Parathyroid adenoma (tissue), 2 donors: ENCODE data around the gene PRDM1.

Experiments
- H2AFZ ChIP-seq: fragments of 300-600 bp; sonication (generic); one replicate; pipeline ENCODE4 v1.7.0; 2017; ENCODE audit warnings: antibody characterized with exemption, mild to moderate bottlenecking
- H3K27ac ChIP-seq: fragments of 300-600 bp; sonication (generic); one replicate; pipeline ENCODE4 v1.7.0; 2017
- H3K27me3 ChIP-seq: fragments of 300-600 bp; sonication (generic); one replicate; pipeline ENCODE4 v1.7.0; 2017; ENCODE audit warnings: low read length; ENCODE audit not compliant: control insufficient read depth, insufficient read depth
- H3K36me3 ChIP-seq: fragments of 300-600 bp; sonication (generic); one replicate; pipeline ENCODE4 v1.7.0; 2017; ENCODE audit warnings: low read length; ENCODE audit not compliant: control insufficient read depth, insufficient read depth
- H3K4me1 ChIP-seq: fragments of 300-600 bp; sonication (generic); one replicate; pipeline ENCODE4 v1.7.0; 2017; ENCODE audit warnings: control low read depth
- H3K4me2 ChIP-seq: fragments of 300-600 bp; sonication (generic); one replicate; pipeline ENCODE4 v1.7.0; 2017; ENCODE audit warnings: low read length
- H3K4me3 ChIP-seq: fragments of 300-600 bp; sonication (generic); one replicate; pipeline ENCODE4 v1.7.0; 2017; ENCODE audit warnings: low read depth, low read length
- H3K79me2 ChIP-seq: fragments of 300-600 bp; sonication (generic); one replicate; pipeline ENCODE4 v1.7.0; 2017; ENCODE audit warnings: control low read depth
- H3K9ac ChIP-seq: fragments of 300-600 bp; sonication (generic); one replicate; pipeline ENCODE4 v1.7.0; 2017; ENCODE audit warnings: mild to moderate bottlenecking
- H3K9me3 ChIP-seq: fragments of 300-600 bp; sonication (generic); one replicate; pipeline ENCODE4 v1.7.0; 2017; ENCODE audit warnings: low read length; ENCODE audit not compliant: control insufficient read depth
- TF ChIP-seq, protein P1 (sequence below): fragments of 300-600 bp; sonication (generic); IDR thresholded peaks from one replicate; pipeline ENCODE4 v1.7.0; 2017; ENCODE audit warnings: antibody characterized with exemption, mild to moderate bottlenecking
- donor health status: primary hyperparathyroidism.

The PRDM1 gene

DNA sequence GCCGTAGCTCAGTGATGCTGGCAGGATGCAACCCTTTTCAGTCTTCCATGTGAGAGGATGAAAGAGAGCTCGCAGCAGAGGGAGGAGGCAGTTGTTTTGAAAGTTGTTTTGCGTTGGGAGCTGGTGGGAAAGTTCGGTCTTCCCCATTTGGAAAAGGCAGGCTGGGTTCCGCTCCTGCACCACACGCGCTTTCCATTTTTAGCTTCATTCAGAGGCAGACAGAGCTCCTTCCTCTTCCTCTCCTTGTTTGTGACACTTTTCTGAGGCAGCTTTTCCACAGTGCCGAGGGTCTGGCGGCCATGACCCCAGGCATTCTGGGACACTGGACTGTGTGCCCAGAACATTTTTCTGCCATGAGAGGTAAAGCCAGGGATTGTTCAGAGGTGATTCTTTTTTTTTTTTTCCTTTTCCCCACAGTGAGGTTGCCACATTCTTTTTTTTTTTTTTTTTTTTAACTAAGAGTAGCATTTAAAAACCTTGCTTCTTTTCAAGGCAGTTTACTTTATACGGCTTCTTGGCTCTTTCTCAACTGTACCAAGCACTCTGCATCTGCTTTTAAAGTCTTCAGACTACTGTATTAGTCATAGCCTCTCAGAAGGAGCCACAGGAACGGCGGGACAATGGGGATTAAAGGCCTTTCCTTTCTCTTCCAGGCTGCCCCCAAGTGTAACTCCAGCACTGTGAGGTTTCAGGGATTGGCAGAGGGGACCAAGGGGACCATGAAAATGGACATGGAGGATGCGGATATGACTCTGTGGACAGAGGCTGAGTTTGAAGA is 1.6 kb downstream of the PRDM1 start:
- no peak overlapping the region for H2AFZ ChIP-seq
- no peaks in the 10 kb centered on the region for H3K9me3 ChIP-seq
- H3K79me2 ChIP-seq, result no peaks in the 10 kb centered on the region
- TF ChIP-seq, protein P1, sequence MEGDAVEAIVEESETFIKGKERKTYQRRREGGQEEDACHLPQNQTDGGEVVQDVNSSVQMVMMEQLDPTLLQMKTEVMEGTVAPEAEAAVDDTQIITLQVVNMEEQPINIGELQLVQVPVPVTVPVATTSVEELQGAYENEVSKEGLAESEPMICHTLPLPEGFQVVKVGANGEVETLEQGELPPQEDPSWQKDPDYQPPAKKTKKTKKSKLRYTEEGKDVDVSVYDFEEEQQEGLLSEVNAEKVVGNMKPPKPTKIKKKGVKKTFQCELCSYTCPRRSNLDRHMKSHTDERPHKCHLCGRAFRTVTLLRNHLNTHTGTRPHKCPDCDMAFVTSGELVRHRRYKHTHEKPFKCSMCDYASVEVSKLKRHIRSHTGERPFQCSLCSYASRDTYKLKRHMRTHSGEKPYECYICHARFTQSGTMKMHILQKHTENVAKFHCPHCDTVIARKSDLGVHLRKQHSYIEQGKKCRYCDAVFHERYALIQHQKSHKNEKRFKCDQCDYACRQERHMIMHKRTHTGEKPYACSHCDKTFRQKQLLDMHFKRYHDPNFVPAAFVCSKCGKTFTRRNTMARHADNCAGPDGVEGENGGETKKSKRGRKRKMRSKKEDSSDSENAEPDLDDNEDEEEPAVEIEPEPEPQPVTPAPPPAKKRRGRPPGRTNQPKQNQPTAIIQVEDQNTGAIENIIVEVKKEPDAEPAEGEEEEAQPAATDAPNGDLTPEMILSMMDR, result no peak
- no peaks in the 10 kb centered on the region for H3K36me3 ChIP-seq
- H3K9ac ChIP-seq, result no peak overlapping the region
- peak overlapping the region; percentile 40 for H3K27ac ChIP-seq
- peak overlapping the region; percentile 42 for H3K4me3 ChIP-seq
- H3K4me1 ChIP-seq, result peaks cover 4% of the 10 kb centered on the region
- H3K27me3 ChIP-seq, result no peaks in the 10 kb centered on the region
- H3K4me2 ChIP-seq, result peak overlapping the region; percentile 24

DNA sequence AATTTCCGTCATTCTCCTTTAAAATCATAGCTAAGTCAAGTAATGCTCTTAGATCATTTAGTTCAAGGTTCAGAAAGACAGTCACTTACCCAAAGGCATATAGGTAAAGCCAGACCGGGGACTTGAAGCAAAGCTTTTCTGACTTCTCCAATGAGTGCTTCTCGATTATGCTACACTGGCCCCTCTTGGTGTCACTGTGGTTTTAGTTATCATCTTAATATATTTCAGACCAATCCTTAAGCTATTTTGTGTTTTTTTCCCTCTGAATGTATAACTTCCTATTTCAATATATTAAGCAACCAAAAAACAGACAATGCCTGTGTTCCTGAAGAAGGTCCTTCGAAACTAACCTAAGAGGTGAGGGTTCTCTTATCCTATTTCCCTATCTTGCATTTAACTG is 3.9 kb downstream of the PRDM1 start:
- H3K4me1 ChIP-seq, result peaks cover 4% of the 10 kb centered on the region
- no peaks in the 10 kb centered on the region for H3K36me3 ChIP-seq
- no peaks in the 10 kb centered on the region for H3K9me3 ChIP-seq
- peak overlapping the region; percentile 9 for H3K4me2 ChIP-seq
- TF ChIP-seq, protein P1, result no peak
- no peak overlapping the region for H2AFZ ChIP-seq
- H3K4me3 ChIP-seq, result peak overlapping the region; percentile 36
- no peaks in the 10 kb centered on the region for H3K79me2 ChIP-seq
- H3K9ac ChIP-seq, result no peak overlapping the region
- peak overlapping the region; percentile 33 for H3K27ac ChIP-seq
- no peaks in the 10 kb centered on the region for H3K27me3 ChIP-seq

DNA sequence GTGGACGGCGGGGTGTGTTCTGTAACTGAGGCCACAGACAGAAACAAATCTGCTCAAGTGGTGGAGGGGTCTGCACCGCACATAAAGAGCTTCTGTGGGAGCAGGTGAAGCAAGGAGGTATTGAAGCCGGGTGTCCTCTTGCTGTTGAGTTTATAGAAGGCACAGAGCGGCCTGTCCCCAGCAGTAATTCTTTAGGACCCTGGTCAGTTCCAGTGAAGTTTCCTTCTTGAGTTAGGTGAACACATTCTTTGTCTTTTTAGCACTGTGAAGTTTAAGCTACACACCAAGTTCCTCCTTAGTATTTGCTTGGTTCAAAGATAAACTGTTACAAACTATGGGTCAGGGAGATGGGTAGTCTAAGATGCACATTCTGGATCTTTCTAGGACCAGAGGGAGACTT is 6.1 kb downstream of the PRDM1 start:
- Histone ChIP-seq H3K36me3 (no peaks in the 10 kb centered on the region), H3K4me2 (no peak overlapping the region), H2AFZ (no peak overlapping the region), H3K9me3 (no peaks in the 10 kb centered on the region), H3K27me3 (no peaks in the 10 kb centered on the region), H3K79me2 (no peaks in the 10 kb centered on the region), H3K27ac (no peak overlapping the region), H3K4me3 (no peak overlapping the region), H3K4me1 (no peaks in the 10 kb centered on the region), H3K9ac (no peak overlapping the region)
- TF ChIP-seq, protein P1, result no peak

DNA sequence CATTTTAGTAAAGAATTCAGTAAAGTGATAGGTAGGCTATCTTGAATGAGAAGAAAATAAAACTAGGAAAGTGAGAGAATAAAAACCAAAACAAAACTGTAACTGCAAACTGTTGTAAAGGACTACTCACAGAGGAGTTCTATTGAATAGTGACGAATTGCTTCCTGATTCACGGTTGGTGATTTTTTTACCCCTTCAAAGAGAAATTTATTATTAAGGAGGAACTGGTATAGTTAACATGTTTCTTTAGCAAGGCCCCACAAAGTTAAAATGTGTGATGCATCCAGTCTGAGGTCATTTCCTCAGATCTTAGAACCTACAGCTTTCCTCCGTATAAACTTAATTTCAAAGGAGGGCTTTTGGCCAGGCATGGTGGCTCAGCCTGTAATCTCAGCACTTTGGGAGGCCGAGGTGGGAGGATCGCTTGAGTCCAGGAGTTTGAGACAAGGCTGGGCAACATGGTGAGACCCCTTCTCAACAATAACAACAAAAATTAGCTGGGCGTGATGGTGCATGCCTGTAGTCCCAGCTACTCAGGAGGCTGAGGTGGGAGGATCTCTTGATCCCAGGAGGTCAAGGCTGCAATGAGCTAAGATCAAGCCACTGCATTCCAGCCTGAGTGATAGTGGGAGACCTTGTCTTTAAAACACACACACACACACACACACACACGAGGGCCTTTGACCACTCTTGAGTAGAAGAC is 8.3 kb downstream of the PRDM1 start:
- no peaks in the 10 kb centered on the region for H3K27me3 ChIP-seq
- H3K4me1 ChIP-seq, result no peaks in the 10 kb centered on the region
- H3K9ac ChIP-seq, result no peak overlapping the region

More for the DNA sequence above, 8.3 kb downstream of the PRDM1 start:
- no peaks in the 10 kb centered on the region for H3K79me2 ChIP-seq
- H3K36me3 ChIP-seq, result no peaks in the 10 kb centered on the region
- TF ChIP-seq, protein P1, result no peak
- H3K4me3 ChIP-seq, result no peak overlapping the region
- H3K9me3 ChIP-seq, result no peaks in the 10 kb centered on the region
- H3K4me2 ChIP-seq, result no peak overlapping the region
- no peak overlapping the region for H2AFZ ChIP-seq
- no peak overlapping the region for H3K27ac ChIP-seq
